HepG2 (cell line): ENCODE results near the gene C20orf144. TPM values are rescaled to one million over a fixed set of nuclear protein-coding genes. Genes with fewer than 3 reads are reported as not detected.
A peak's percentile ranks its signal among the peaks of the same experiment; 100 is the strongest.

ENCODE experiments used
- ARHGAP35 ChIP-seq: sonication (generic); formaldehyde crosslinking; IDR thresholded peaks from 2 replicates; pipeline ENCODE4 v1.9.0; 2022; ENCODE audit warnings: mild to moderate bottlenecking, inconsistent platforms, moderate library complexity, missing genetic modification reagents, borderline replicate concordance
- ARNT ChIP-seq: fragments of 450-650 bp; IDR thresholded peaks from 2 replicates; pipeline ENCODE4 v1.6.1; 2017
- CAMTA2 ChIP-seq: sonication (generic); formaldehyde crosslinking; IDR thresholded peaks from 2 replicates; pipeline ENCODE4 v1.4.0; 2020; ENCODE audit warnings: mild to moderate bottlenecking, missing genetic modification reagents, borderline replicate concordance
- CBX2 ChIP-seq, 2 experiments: fragments of 200-600 bp in 1 of 2; sonication (generic); formaldehyde crosslinking in 1 of 2; IDR thresholded peaks; 2 replicates each; pipeline versions ENCODE4 v1.7.0 to v1.8.1; 2018 to 2022; ENCODE audit warnings: low read depth in 2 of 2, low read length in 1 of 2, mild to moderate bottlenecking in 1 of 2, missing genetic modification reagents in 1 of 2
- CENPX ChIP-seq: sonication (generic); formaldehyde crosslinking; IDR thresholded peaks from 2 replicates; pipeline ENCODE4 v1.9.0; 2021; ENCODE audit warnings: mild to moderate bottlenecking, missing genetic modification reagents, moderate library complexity
- GATA4 ChIP-seq: sonication (generic); IDR thresholded peaks from 2 replicates; pipeline ENCODE4 v1.6.1; 2016; ENCODE audit warnings: antibody characterized with exemption, low read depth, borderline replicate concordance
- HIVEP1 ChIP-seq: sonication (generic); formaldehyde crosslinking; IDR thresholded peaks from 2 replicates; pipeline ENCODE4 v1.4.0; 2020; ENCODE audit warnings: mild to moderate bottlenecking, missing genetic modification reagents
- KDM5B ChIP-seq: sonication (generic); formaldehyde crosslinking; IDR thresholded peaks from 2 replicates; pipeline ENCODE4 v1.4.0; 2020; ENCODE audit warnings: missing genetic modification reagents, mild to moderate bottlenecking, borderline replicate concordance
- MEF2D ChIP-seq: sonication (generic); formaldehyde crosslinking; IDR thresholded peaks from 2 replicates; pipeline ENCODE4 v1.5.1; 2020; ENCODE audit warnings: mild to moderate bottlenecking, missing genetic modification reagents
- PAF1 ChIP-seq: IDR thresholded peaks from 2 replicates; pipeline ENCODE4 v1.6.1; 2016; ENCODE audit warnings: missing genetic modification reagents, missing compliant biosample characterization
- PHF5A ChIP-seq: IDR thresholded peaks from one replicate; pipeline ENCODE4 v1.6.1; 2018; ENCODE audit warnings: low read depth, missing genetic modification reagents; ENCODE audit not compliant: unreplicated experiment
- SUZ12 ChIP-seq: fragments of 150-350 bp; IDR thresholded peaks from 2 replicates; pipeline ENCODE4 v1.6.1; 2014; ENCODE audit warnings: low read depth, low read length
- ZBTB38 ChIP-seq: sonication (generic); formaldehyde crosslinking; IDR thresholded peaks from 2 replicates; pipeline ENCODE4 v1.5.1; 2020; ENCODE audit warnings: mild to moderate bottlenecking, missing genetic modification reagents
- ZC3H13 ChIP-seq: sonication (generic); formaldehyde crosslinking; IDR thresholded peaks from 2 replicates; pipeline ENCODE4 v1.8.1; 2023; ENCODE audit warnings: mild to moderate bottlenecking, missing genetic modification reagents, moderate library complexity
- ZNF205 ChIP-seq: IDR thresholded peaks from 2 replicates; pipeline ENCODE4 v1.6.1; 2018; ENCODE audit warnings: missing biosample characterization, missing genetic modification reagents
- ZNF350 ChIP-seq: sonication (generic); formaldehyde crosslinking; IDR thresholded peaks from 2 replicates; pipeline ENCODE4 v1.4.0; 2020; ENCODE audit warnings: mild to moderate bottlenecking, low read depth, missing genetic modification reagents, borderline replicate concordance
- ZNF446 ChIP-seq: sonication (generic); formaldehyde crosslinking; IDR thresholded peaks from 2 replicates; pipeline ENCODE4 v1.5.0; 2020; ENCODE audit warnings: mild to moderate bottlenecking, missing genetic modification reagents
- polyA plus RNA-seq, 8 experiments: library from polyadenylated mRNA; depleted of rRNA in 3 of 8; stranded (reverse) in 7 of 8; unstranded in 1 of 8; fragments of >200 nt; fragmentation: Illumina TruSeq in 4 of 8; extraction: Trizol in 4 of 8; gene quantifications; 2 replicates each; pipeline versions ENCODE4 v1.2.1 to v1.2.3, GENCODE V29; 2011 to 2016; ENCODE audit warnings: low read depth in 4 of 8, missing spikeins in 1 of 8, mixed read lengths in 1 of 8; ENCODE audit not compliant: insufficient read depth in 1 of 8
- total RNA-seq, 5 experiments: library from RNA; depleted of rRNA; stranded (reverse); fragments of >200 nt; fragmentation: Illumina TruSeq; extraction: Trizol; gene quantifications; 2 replicates each; pipeline ENCODE4 v1.2.3, GENCODE V29; 2016; ENCODE audit warnings: low read depth in 1 of 5
- TF ChIP-seq, protein P1 (sequence below): sonication (generic); formaldehyde crosslinking; conservative IDR thresholded peaks from 2 replicates; pipeline ENCODE4 v1.4.0; 2020; ENCODE audit warnings: missing genetic modification reagents
- TF ChIP-seq, protein P2 (sequence below): sonication (generic); formaldehyde crosslinking; IDR thresholded peaks from 2 replicates; pipeline ENCODE4 v1.4.0; 2020; ENCODE audit warnings: missing genetic modification reagents
- TF ChIP-seq, protein P3 (sequence below): sonication (generic); formaldehyde crosslinking; IDR thresholded peaks from 2 replicates; pipeline ENCODE4 v1.4.0; 2020; ENCODE audit warnings: mild to moderate bottlenecking, missing genetic modification reagents
- TF ChIP-seq, protein P4 (sequence below): sonication (generic); formaldehyde crosslinking; IDR thresholded peaks from 2 replicates; pipeline ENCODE4 v1.4.0; 2020; ENCODE audit warnings: mild to moderate bottlenecking, missing genetic modification reagents
- TF ChIP-seq, protein P5 (sequence below): sonication (generic); formaldehyde crosslinking; IDR thresholded peaks from 2 replicates; pipeline ENCODE4 v1.5.0; 2020; ENCODE audit warnings: mild to moderate bottlenecking, missing genetic modification reagents
- TF ChIP-seq, protein P6 (sequence below): IDR thresholded peaks from 2 replicates; pipeline ENCODE4 v1.6.1; 2016; ENCODE audit warnings: missing compliant biosample characterization, missing genetic modification reagents, borderline replicate concordance

C20orf144 gene
- total and polyA plus RNA-seq, 2 of the 13 experiments (the other 11 are each of a cell fraction or from before 2014, with no cell fraction given) = 0.09 to 0.16 TPM

DNA sequence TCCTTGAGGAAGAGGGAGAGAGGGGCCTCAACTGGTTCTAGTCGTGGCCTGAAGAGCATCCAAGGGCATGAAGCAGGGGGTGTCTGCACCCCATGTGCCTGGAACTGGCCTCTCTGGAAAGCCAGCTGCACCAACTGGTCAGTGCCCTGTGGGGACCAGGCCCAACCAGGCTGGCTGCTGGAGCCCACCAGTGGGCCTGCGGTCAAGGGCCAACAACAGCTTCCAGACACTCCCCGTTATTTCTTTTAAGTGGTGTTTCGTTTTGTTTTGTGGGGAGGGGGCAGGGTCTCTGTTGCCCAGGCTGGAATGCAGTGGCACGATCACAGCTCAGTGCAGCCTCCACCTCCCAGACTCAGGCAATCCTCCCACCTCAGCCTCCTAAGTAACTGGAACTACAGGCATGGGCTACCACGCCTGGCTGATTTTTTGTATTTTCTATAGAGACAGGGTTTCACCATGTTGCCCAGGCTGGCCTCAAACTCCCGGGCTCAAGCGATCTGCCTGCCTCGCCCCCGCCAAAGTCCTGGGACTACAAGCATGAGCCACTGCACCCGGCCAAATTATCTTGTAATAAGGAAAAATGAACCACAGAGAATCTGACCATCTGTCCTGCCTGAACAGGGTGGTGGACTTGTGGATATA lies 11.9 kb upstream of the C20orf144 start (continued):
- TF ChIP-seq, protein P1, sequence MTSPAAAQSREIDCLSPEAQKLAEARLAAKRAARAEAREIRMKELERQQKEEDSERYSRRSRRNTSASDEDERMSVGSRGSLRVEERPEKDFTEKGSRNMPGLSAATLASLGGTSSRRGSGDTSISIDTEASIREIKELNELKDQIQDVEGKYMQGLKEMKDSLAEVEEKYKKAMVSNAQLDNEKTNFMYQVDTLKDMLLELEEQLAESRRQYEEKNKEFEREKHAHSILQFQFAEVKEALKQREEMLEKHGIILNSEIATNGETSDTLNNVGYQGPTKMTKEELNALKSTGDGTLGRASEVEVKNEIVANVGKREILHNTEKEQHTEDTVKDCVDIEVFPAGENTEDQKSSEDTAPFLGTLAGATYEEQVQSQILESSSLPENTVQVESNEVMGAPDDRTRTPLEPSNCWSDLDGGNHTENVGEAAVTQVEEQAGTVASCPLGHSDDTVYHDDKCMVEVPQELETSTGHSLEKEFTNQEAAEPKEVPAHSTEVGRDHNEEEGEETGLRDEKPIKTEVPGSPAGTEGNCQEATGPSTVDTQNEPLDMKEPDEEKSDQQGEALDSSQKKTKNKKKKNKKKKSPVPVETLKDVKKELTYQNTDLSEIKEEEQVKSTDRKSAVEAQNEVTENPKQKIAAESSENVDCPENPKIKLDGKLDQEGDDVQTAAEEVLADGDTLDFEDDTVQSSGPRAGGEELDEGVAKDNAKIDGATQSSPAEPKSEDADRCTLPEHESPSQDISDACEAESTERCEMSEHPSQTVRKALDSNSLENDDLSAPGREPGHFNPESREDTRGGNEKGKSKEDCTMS = no peak
- no peak for TF ChIP-seq PHF5A (CRISPR knock-in tag)
- TF ChIP-seq, protein P2, sequence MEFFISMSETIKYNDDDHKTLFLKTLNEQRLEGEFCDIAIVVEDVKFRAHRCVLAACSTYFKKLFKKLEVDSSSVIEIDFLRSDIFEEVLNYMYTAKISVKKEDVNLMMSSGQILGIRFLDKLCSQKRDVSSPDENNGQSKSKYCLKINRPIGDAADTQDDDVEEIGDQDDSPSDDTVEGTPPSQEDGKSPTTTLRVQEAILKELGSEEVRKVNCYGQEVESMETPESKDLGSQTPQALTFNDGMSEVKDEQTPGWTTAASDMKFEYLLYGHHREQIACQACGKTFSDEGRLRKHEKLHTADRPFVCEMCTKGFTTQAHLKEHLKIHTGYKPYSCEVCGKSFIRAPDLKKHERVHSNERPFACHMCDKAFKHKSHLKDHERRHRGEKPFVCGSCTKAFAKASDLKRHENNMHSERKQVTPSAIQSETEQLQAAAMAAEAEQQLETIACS (CRISPR knock-in tag) = no peak
- TF ChIP-seq ZC3H13 (CRISPR knock-in tag) = peak; percentile 46; the same call in 1 of the 2 replicates
- TF ChIP-seq, protein P3, sequence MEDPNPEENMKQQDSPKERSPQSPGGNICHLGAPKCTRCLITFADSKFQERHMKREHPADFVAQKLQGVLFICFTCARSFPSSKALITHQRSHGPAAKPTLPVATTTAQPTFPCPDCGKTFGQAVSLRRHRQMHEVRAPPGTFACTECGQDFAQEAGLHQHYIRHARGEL (CRISPR knock-in tag) = no peak
- TF ChIP-seq, protein P4, sequence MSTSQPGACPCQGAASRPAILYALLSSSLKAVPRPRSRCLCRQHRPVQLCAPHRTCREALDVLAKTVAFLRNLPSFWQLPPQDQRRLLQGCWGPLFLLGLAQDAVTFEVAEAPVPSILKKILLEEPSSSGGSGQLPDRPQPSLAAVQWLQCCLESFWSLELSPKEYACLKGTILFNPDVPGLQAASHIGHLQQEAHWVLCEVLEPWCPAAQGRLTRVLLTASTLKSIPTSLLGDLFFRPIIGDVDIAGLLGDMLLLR (CRISPR knock-in tag) = peak; percentile 52; the same call in 1 of the 2 replicates
- TF ChIP-seq SUZ12 = no peak
- TF ChIP-seq ZNF446 = no peak
- no peak for TF ChIP-seq ZNF205 (CRISPR knock-in tag)
- TF ChIP-seq CENPX (CRISPR knock-in tag) = no peak
- TF ChIP-seq MEF2D = no peak
- TF ChIP-seq ARNT = no peak
- TF ChIP-seq, protein P5, sequence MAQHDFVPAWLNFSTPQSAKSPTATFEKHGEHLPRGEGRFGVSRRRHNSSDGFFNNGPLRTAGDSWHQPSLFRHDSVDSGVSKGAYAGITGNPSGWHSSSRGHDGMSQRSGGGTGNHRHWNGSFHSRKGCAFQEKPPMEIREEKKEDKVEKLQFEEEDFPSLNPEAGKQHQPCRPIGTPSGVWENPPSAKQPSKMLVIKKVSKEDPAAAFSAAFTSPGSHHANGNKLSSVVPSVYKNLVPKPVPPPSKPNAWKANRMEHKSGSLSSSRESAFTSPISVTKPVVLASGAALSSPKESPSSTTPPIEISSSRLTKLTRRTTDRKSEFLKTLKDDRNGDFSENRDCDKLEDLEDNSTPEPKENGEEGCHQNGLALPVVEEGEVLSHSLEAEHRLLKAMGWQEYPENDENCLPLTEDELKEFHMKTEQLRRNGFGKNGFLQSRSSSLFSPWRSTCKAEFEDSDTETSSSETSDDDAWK (CRISPR knock-in tag) = no peak
- 0 out of 2 replicates have a peak, but pooled peaks have one; percentile 50 for TF ChIP-seq CAMTA2 (CRISPR knock-in tag)
- TF ChIP-seq ZBTB38 (CRISPR knock-in tag) = no peak
- TF ChIP-seq PAF1 (CRISPR knock-in tag) = peak; percentile 30; the same call in 1 of the 2 replicates
- TF ChIP-seq, protein P6, sequence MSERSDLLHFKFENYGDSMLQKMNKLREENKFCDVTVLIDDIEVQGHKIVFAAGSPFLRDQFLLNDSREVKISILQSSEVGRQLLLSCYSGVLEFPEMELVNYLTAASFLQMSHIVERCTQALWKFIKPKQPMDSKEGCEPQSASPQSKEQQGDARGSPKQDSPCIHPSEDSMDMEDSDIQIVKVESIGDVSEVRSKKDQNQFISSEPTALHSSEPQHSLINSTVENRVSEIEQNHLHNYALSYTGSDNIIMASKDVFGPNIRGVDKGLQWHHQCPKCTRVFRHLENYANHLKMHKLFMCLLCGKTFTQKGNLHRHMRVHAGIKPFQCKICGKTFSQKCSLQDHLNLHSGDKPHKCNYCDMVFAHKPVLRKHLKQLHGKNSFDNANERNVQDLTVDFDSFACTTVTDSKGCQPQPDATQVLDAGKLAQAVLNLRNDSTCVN (CRISPR knock-in tag) = no peak
- TF ChIP-seq GATA4 = no peak
- no peak for TF ChIP-seq ARHGAP35 (CRISPR knock-in tag)
- TF ChIP-seq ZNF350 (CRISPR knock-in tag) = no peak
- 0 out of 2 replicates have a peak, but pooled peaks have one; percentile 53 for TF ChIP-seq KDM5B (CRISPR knock-in tag)
- no peak for TF ChIP-seq CBX2 (IDR thresholded peaks at IDR 0.05; ENCODE audit: low read depth, low read length)
- no peak for TF ChIP-seq CBX2 (CRISPR knock-in tag; IDR thresholded peaks at IDR 0.05; ENCODE audit: low read depth)
- peak; percentile 75; the same call in 1 of the 2 replicates for TF ChIP-seq HIVEP1 (CRISPR knock-in tag)
